Prostate gland (tissue), 2 donors: ENCODE data around the gene CYBC1. TPM values are rescaled to one million over a fixed set of nuclear protein-coding genes. Genes with fewer than 3 reads are reported as not detected.

Experiments
- DNase-seq: peaks from one replicate; pipeline ENCODE4 v3.0.0-alpha.2; 2019; ENCODE audit warnings: low spot score
- H3K27ac ChIP-seq, 2 donors: fragments of 200-600 bp; sonication (generic); 2 replicates each; pipeline ENCODE4 v1.5.1; 2017 to 2019
- H3K27me3 ChIP-seq: fragments of 200-600 bp; sonication (generic); replicated peaks from 2 replicates; pipeline ENCODE4 v1.5.1; 2019; ENCODE audit not compliant: insufficient read depth
- H3K36me3 ChIP-seq, 2 donors: fragments of 200-600 bp; sonication (generic); 1 replicate in 1 of 2; 2 replicates in 1 of 2; pipeline versions ENCODE4 v1.5.1 to v1.8.1; 2017 to 2019
- H3K4me1 ChIP-seq: fragments of 200-600 bp; sonication (generic); replicated peaks from 2 replicates; pipeline ENCODE4 v1.5.1; 2019
- H3K4me3 ChIP-seq, 2 donors: fragments of 200-600 bp; sonication (generic); 2 replicates each; pipeline ENCODE4 v1.5.1; 2017 to 2019
- H3K9me3 ChIP-seq: fragments of 200-600 bp; sonication (generic); 2 replicates; pipeline ENCODE4 v1.5.1; 2017
- POLR2A ChIP-seq: fragments of 450-650 bp; IDR thresholded peaks from one replicate; pipeline ENCODE4 v1.6.1; 2016; ENCODE audit warnings: antibody characterized with exemption, mild to moderate bottlenecking
- POLR2AphosphoS5 ChIP-seq: sonication (generic); formaldehyde crosslinking; IDR thresholded peaks from one replicate; pipeline ENCODE4 v1.6.1; 2017; ENCODE audit warnings: antibody characterized with exemption
- WGBS: methylation state at CpG from one replicate; pipeline ENCODE4 v1.1.5; 2018; 5-methylcytosine and 5-hydroxymethylcytosine counted together
- intact Hi-C: fragments of 100-400 bp; cut with DNase I; formaldehyde crosslinking; loops from one replicate; pipeline ENCODE4 v1.14.2; 2022
- total RNA-seq, 2 donors: library from RNA; depleted of rRNA; stranded (reverse); fragments of >200 nt; gene quantifications; one replicate each; pipeline ENCODE4 v1.1.0, GENCODE V29; 2016
- TF ChIP-seq, protein P1 (sequence below), 4 experiments: fragments of 200-600 bp in 2 of 4; fragments of 450-650 bp in 2 of 4; sonication (generic) in 2 of 4; IDR thresholded peaks; 1 replicate in 3 of 4; 2 replicates in 1 of 4; pipeline ENCODE4 v1.5.1; 2016 to 2019; ENCODE audit warnings: antibody characterized with exemption in 4 of 4, mild to moderate bottlenecking in 2 of 4, moderate library complexity in 2 of 4

CYBC1 gene
- total RNA-seq, 2 donors from 2014 or later: 74.3 to 81.8 TPM

DNA sequence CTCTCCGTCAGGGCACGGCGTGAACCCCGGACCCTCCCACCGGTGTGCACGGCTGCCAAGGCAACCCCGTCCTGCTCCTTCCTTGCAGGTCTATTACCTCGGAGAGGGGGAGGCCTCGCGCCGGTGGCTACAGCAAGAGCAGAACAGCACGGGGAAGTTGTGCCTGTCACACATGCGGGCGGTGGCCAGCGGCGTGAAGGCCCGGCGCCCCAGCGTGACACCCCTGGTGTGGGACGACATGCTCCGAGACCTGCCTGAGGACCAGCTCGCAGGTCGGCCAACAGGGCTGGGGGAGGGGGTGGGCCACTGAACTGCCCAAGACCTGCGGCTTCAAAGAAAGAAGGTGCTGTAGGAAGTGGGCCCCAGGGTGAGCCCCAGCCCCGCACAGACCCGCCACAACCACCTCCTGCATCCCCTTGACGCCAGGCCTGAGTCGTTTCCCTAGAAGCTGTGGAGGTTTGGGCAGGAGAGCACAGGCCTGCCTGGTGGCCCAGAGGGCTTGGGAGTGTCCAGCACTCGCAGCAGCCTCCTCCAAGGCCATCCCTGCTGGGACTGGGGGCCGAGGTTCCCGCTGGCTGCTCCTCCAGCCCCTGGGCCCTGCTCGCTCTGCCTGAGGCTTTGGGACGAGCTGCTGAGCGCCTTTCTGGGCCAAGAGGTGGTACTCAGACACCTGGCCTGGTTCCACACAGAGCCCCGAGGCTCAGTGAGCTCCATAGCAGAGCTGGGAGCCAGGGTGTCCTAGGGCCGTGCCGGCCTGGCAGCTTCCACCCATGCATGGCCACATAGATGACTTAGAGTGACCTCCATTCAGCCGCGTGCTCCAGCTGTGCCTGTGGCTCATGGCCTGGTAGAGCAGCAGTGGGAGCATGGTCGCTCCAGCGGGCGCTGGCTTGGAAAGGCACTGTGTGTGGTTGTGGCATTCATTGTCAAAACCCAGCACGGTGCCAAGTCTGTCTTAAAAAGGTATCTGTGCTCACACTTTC lies 14.7 kb downstream of the CYBC1 start:
- TF ChIP-seq POLR2AphosphoS5 (no peak), POLR2A (no peak)
- TF ChIP-seq, protein P1, sequence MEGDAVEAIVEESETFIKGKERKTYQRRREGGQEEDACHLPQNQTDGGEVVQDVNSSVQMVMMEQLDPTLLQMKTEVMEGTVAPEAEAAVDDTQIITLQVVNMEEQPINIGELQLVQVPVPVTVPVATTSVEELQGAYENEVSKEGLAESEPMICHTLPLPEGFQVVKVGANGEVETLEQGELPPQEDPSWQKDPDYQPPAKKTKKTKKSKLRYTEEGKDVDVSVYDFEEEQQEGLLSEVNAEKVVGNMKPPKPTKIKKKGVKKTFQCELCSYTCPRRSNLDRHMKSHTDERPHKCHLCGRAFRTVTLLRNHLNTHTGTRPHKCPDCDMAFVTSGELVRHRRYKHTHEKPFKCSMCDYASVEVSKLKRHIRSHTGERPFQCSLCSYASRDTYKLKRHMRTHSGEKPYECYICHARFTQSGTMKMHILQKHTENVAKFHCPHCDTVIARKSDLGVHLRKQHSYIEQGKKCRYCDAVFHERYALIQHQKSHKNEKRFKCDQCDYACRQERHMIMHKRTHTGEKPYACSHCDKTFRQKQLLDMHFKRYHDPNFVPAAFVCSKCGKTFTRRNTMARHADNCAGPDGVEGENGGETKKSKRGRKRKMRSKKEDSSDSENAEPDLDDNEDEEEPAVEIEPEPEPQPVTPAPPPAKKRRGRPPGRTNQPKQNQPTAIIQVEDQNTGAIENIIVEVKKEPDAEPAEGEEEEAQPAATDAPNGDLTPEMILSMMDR (IDR thresholded peaks at IDR 0.05): no peak
- no peak for DNase-seq
- no peaks in the 10 kb centered on the region for H3K9me3 ChIP-seq
- H3K4me1 ChIP-seq: no peaks in the 10 kb centered on the region
- intact Hi-C loops: no loop called here
- H3K4me3 ChIP-seq: no peak overlapping the region
- WGBS: 82% methylated on average over 36 of the region's 43 CpGs
- no peaks in the 10 kb centered on the region for H3K36me3 ChIP-seq
- H3K27ac ChIP-seq: no peak overlapping the region
- no peaks in the 10 kb centered on the region for H3K27me3 ChIP-seq

DNA sequence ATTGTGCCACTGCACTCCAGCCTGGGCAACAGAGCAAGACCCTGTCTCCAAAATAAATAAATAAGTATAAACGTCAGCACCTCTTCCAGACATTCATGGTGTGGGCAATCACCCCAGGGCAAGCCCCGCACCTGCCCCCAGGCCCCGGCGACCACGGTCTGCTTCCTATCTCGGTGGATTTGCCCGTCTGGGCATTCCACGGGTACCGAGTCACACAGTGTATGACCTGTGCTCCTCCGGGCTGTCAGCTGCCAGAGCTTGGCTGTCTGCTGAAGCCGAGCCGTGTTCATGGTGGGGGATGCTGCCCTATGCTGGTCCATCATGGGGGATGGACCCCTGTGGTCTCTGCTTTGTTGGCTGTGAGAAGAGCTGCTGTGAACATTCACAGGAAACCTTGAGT lies 15.4 kb downstream of the CYBC1 start:
- H3K36me3 ChIP-seq: no peaks in the 10 kb centered on the region
- H3K27ac ChIP-seq: no peak overlapping the region
- H3K4me3 ChIP-seq: no peak overlapping the region
- no peak for DNase-seq
- no peaks in the 10 kb centered on the region for H3K4me1 ChIP-seq
- TF ChIP-seq, protein P1 (IDR thresholded peaks at IDR 0.05): no peak
- TF ChIP-seq POLR2AphosphoS5 (no peak), POLR2A (no peak)
- no peaks in the 10 kb centered on the region for H3K9me3 ChIP-seq
- intact Hi-C loops: no loop called here
- H3K27me3 ChIP-seq: no peaks in the 10 kb centered on the region
- 93% methylated on average over 12 of the region's 12 CpGs for WGBS

DNA sequence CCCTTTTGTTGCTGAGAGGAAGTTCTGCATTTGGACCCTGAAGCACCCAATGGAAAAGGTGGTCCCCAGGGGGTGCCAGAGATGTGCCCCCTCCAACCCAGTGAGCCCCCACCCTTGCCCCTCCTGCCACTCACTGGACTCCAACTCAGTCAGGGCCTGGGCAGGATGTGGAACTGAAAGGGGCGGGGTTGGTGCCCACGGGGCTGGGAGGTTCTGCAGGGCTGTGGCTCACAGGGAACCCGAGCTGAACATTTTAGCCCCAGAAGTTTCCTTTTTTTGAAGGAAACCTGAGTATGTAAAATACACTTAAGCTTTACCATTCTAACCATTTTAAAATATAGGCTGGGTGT lies 16.4 kb downstream of the CYBC1 start:
- no peak overlapping the region for H3K4me3 ChIP-seq
- DNase-seq: no peak
- H3K9me3 ChIP-seq: no peaks in the 10 kb centered on the region
- TF ChIP-seq, protein P1 (IDR thresholded peaks at IDR 0.05): no peak
- TF ChIP-seq POLR2A (no peak), POLR2AphosphoS5 (no peak)
- 53% methylated on average over 3 of the region's 3 CpGs for WGBS
- no peaks in the 10 kb centered on the region for H3K36me3 ChIP-seq
- no peak overlapping the region for H3K27ac ChIP-seq
- H3K4me1 ChIP-seq: no peaks in the 10 kb centered on the region
- intact Hi-C loops: no loop called here
- no peaks in the 10 kb centered on the region for H3K27me3 ChIP-seq

GRCh38 chr17:82433560-82434215 lies 16.9 kb downstream of the CYBC1 start:
- no peak for TF ChIP-seq POLR2AphosphoS5
- TF ChIP-seq, protein P1 (IDR thresholded peaks at IDR 0.05): no peak
- no peaks in the 10 kb centered on the region for H3K36me3 ChIP-seq
- intact Hi-C loops: no loop called here
- no peaks in the 10 kb centered on the region for H3K27me3 ChIP-seq
- WGBS: 92% methylated on average over 32 of the region's 32 CpGs
- H3K4me3 ChIP-seq: no peak overlapping the region
- no peaks in the 10 kb centered on the region for H3K9me3 ChIP-seq
- no peaks in the 10 kb centered on the region for H3K4me1 ChIP-seq
- no peak for DNase-seq
- no peak overlapping the region for H3K27ac ChIP-seq
